Peyer's patch (tissue), 4 donors: ENCODE data around the gene DOCK7.

ENCODE experiments used
- CTCF ChIP-seq, 6 experiments: fragments of 450-650 bp in 4 of 6; fragments of 200-600 bp in 2 of 6; sonication (generic) in 1 of 6; IDR thresholded peaks; one replicate each; pipeline ENCODE4 v1.5.1; 2017 to 2019; ENCODE audit warnings: antibody characterized with exemption in 6 of 6, mild to moderate bottlenecking in 3 of 6, moderate library complexity in 1 of 6
- POLR2A ChIP-seq, 2 donors: fragments of 450-650 bp; IDR thresholded peaks; one replicate each; pipeline ENCODE4 v1.5.1; 2017; ENCODE audit warnings: antibody characterized with exemption in 2 of 2, mild to moderate bottlenecking in 2 of 2, moderate library complexity in 2 of 2

- TF ChIP-seq POLR2A (IDR thresholded peaks at IDR 0.05) (no peak), CTCF (IDR thresholded peaks at IDR 0.05) (no peak)
Measured at GRCh38 chr1:62426237-62426636, 261.9 kb downstream of the DOCK7 start.
